ENCODE data around the gene TRAF3IP1.

- TF ChIP-seq CTCF (IDR thresholded peaks at IDR 0.05) (no peak), EZH2 (IDR thresholded peaks at IDR 0.05; ENCODE audit: borderline replicate concordance, insufficient read depth, low read depth, low read length, poor library complexity, severe bottlenecking) (no peak)
Observed at GRCh38 chr2:238446371-238446770, 126.1 kb downstream of the TRAF3IP1 start.

Data from B cell (primary cell).